SK-N-MC (cell line): ENCODE data around the gene KLRD1.
"Not testable (repeated sequence)": the region's sequence is repeated elsewhere in the genome, so short reads cannot be mapped to it uniquely, and the experiment has no call there.

Experiments used
- DNase-seq: peaks from one replicate; pipeline ENCODE4 v3.0.0-alpha.2; 2011; ENCODE audit warnings: low read depth, low spot score
- H3K27ac ChIP-seq: fragments of 200-600 bp; sonication (generic); 2 replicates; pipeline ENCODE4 v1.5.1; 2016; ENCODE audit warnings: mixed run types
- H3K36me3 ChIP-seq: fragments of 200-600 bp; sonication (generic); 2 replicates; pipeline ENCODE4 v1.6.1; 2017; ENCODE audit warnings: antibody characterized with exemption, low read length, mixed read lengths; ENCODE audit not compliant: insufficient read depth
- H3K4me3 ChIP-seq: fragments of 200-600 bp; sonication (generic); 2 replicates; pipeline ENCODE4 v1.5.1; 2016
- H3K9ac ChIP-seq: fragments of 200-600 bp; sonication (generic); 2 replicates; pipeline ENCODE4 v1.8.0; 2017; ENCODE audit warnings: mixed run types, mixed read lengths; ENCODE audit not compliant: insufficient read length
- H3K9me3 ChIP-seq: fragments of 200-600 bp; sonication (generic); 2 replicates; pipeline ENCODE4 v1.6.1; 2017; ENCODE audit warnings: low read depth, mild to moderate bottlenecking, antibody characterized with exemption, low read length, moderate library complexity, mixed read lengths
- EZH2 ChIP-seq: fragments of 200-600 bp; sonication (generic); IDR thresholded peaks from one replicate; pipeline ENCODE4 v1.6.1; 2017; ENCODE audit warnings: antibody characterized with exemption
- FOXP2 ChIP-seq: optimal IDR thresholded peaks from 2 replicates; pipeline ENCODE3; 2011; ENCODE audit warnings: mild to moderate bottlenecking, moderate library complexity; ENCODE audit not compliant: insufficient read depth; ENCODE audit errors: extremely low read length, control extremely low read depth
- POLR2AphosphoS5 ChIP-seq: IDR thresholded peaks from 2 replicates; pipeline ENCODE4 v1.6.1; 2012; ENCODE audit warnings: mild to moderate bottlenecking, low read depth, low read length, borderline replicate concordance

Gene KLRD1

GRCh38 chr12:10372559-10372958 lies 64.9 kb downstream of the KLRD1 start:
- TF ChIP-seq EZH2 (no peak), POLR2AphosphoS5 (no peak), FOXP2 (no peak)
- Histone ChIP-seq H3K9ac (no peak overlapping the region), H3K9me3 (no peaks in the 10 kb centered on the region), H3K36me3 (no peaks in the 10 kb centered on the region), H3K4me3 (no peak overlapping the region), H3K27ac (no peak overlapping the region)
- DNase-seq: no peak

DNA sequence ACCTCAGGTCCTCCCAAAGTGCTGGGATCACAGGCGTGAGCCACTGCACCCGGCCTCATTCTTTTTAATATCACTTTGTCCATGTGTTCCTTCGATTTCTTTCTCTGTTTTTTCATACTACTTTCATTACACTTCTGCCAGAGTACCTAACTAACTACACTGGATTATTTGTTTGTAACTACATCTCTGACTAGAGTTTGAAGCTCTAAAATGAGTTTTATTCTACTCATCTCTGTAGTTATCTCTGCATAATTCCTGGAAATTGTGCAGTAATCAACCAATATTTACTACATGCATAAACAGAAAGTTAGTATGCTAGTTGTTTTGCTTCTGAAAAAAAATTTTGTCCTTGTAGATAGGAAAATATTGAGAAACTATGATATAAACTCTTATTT lies 67.0 kb downstream of the KLRD1 start:
- no peaks in the 10 kb centered on the region for H3K36me3 ChIP-seq
- TF ChIP-seq POLR2AphosphoS5: no peak
- no peak for TF ChIP-seq FOXP2
- no peak for TF ChIP-seq EZH2
- H3K4me3 ChIP-seq: no peak overlapping the region
- no peak for DNase-seq
- no peaks in the 10 kb centered on the region for H3K9me3 ChIP-seq
- H3K9ac ChIP-seq: no peak overlapping the region
- no peak overlapping the region for H3K27ac ChIP-seq

GRCh38 chr12:10378737-10379136 lies 71.1 kb downstream of the KLRD1 start:
- not testable (repeated sequence) for H3K36me3 ChIP-seq, H3K9ac ChIP-seq, H3K9me3 ChIP-seq, H3K4me3 ChIP-seq, H3K27ac ChIP-seq, DNase-seq
